Left lung (tissue), 10 donors: Measurements from ENCODE around the gene IGSF23. TPM values are rescaled to one million over a fixed set of nuclear protein-coding genes. Genes with fewer than 3 reads are reported as not detected.
A peak's percentile ranks its signal among the peaks of the same experiment; 100 is the strongest.
"Not testable (repeated sequence)": the region's sequence is repeated elsewhere in the genome, so short reads cannot be mapped to it uniquely, and the experiment has no call there.

ENCODE experiments used
- ATAC-seq: fragments of 200-7000 bp; cut with Tn5 transposase; one replicate; pipeline ENCODE4 v1.9.1; 2020; ENCODE audit warnings: moderate library complexity
- DNase-seq, 4 donors: peaks; one replicate each; pipeline ENCODE4 v3.0.0-alpha.2; 2013 to 2020
- H3K27ac ChIP-seq, 2 donors: fragments of 200-600 bp; sonication (generic) in 1 of 2; one replicate each; pipeline versions ENCODE4 v1.5.0 to v1.8.0; 2020 to 2021
- H3K27me3 ChIP-seq, 2 donors: fragments of 200-600 bp; sonication (generic) in 1 of 2; one replicate each; pipeline versions ENCODE4 v1.5.0 to v1.8.0; 2020 to 2021
- H3K36me3 ChIP-seq, 2 donors: fragments of 200-600 bp; sonication (generic) in 1 of 2; one replicate each; pipeline versions ENCODE4 v1.5.0 to v1.8.0; 2020 to 2021
- H3K4me1 ChIP-seq, 2 donors: fragments of 200-600 bp; one replicate each; pipeline ENCODE4 v1.8.0; 2021
- H3K4me3 ChIP-seq, 2 donors: fragments of 200-600 bp; sonication (generic) in 1 of 2; one replicate each; pipeline versions ENCODE4 v1.5.0 to v1.8.0; 2020 to 2021; ENCODE audit warnings: mild to moderate bottlenecking in 1 of 2
- H3K9me3 ChIP-seq, 2 donors: fragments of 200-600 bp; sonication (generic) in 1 of 2; one replicate each; pipeline versions ENCODE4 v1.5.0 to v1.8.0; 2020 to 2021
- intact Hi-C, 2 donors: fragments of 100-400 bp; cut with DNase I; formaldehyde crosslinking; loops; one replicate each; pipeline versions ENCODE4 v1.11.2 to v1.14.2; 2022
- polyA plus RNA-seq, 6 donors: library from polyadenylated mRNA; unstranded; fragments of 120-200 nt; gene quantifications; one replicate each; pipeline ENCODE4 v1.2.1, GENCODE V29; 2013; ENCODE audit not compliant: insufficient read length in 6 of 6
- total RNA-seq, 2 donors: library from RNA; stranded (reverse); fragmentation: NEBNext Ultra II Directional; extraction: Animal tissue kit (Norgen Biotek cat#: 25700); gene quantifications; one replicate each; pipeline ENCODE4 v1.2.1, GENCODE V29; 2021
- TF ChIP-seq, protein P1 (sequence below), 2 donors: fragments of 200-600 bp; sonication (generic) in 1 of 2; IDR thresholded peaks; one replicate each; pipeline versions ENCODE4 v1.5.0 to v1.8.0; 2021; ENCODE audit warnings: antibody characterized with exemption in 2 of 2
- donor health status: DM: no; HTN: yes; CAD: no.
- donor health status: DM: no; HTN: no; CAD: no.

The IGSF23 gene
- total and polyA plus RNA-seq, 8 donors = 0.17 to 0.18 TPM; not detected in 6

DNA sequence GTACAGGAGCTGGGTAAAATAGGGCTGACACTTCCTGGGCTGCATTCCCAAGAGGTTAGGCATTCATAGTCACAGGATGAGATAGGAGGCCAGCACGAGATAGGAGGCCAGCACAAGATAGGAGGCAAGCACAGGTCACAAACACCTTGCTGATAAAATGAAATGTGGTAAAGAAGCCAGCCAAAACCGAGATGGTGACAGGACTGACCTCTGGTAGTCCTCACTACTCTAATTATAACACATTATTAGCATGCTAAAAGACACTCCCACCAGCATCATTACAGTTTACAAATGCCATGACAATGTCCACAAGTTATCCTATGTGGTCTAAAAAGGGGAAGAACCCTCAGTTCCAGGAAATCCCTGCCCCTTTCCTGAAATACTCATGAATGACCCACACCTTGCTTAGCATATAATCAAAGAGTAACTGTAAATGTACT, 20.9 kb upstream of the IGSF23 start:
- no peaks in the 10 kb centered on the region for H3K9me3 ChIP-seq
- TF ChIP-seq, protein P1, sequence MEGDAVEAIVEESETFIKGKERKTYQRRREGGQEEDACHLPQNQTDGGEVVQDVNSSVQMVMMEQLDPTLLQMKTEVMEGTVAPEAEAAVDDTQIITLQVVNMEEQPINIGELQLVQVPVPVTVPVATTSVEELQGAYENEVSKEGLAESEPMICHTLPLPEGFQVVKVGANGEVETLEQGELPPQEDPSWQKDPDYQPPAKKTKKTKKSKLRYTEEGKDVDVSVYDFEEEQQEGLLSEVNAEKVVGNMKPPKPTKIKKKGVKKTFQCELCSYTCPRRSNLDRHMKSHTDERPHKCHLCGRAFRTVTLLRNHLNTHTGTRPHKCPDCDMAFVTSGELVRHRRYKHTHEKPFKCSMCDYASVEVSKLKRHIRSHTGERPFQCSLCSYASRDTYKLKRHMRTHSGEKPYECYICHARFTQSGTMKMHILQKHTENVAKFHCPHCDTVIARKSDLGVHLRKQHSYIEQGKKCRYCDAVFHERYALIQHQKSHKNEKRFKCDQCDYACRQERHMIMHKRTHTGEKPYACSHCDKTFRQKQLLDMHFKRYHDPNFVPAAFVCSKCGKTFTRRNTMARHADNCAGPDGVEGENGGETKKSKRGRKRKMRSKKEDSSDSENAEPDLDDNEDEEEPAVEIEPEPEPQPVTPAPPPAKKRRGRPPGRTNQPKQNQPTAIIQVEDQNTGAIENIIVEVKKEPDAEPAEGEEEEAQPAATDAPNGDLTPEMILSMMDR (IDR thresholded peaks at IDR 0.05) = no peak
- peak; percentile 25 for ATAC-seq
- H3K27ac ChIP-seq = no peak overlapping the region
- peaks cover 8 to 28% of the 10 kb centered on the region in 2 donors for H3K4me1 ChIP-seq
- DNase-seq = no peak
- no peak overlapping the region for H3K4me3 ChIP-seq
- intact Hi-C loops = no loop called here
- no peaks in the 10 kb centered on the region for H3K36me3 ChIP-seq
- H3K27me3 ChIP-seq = no peaks in the 10 kb centered on the region

DNA sequence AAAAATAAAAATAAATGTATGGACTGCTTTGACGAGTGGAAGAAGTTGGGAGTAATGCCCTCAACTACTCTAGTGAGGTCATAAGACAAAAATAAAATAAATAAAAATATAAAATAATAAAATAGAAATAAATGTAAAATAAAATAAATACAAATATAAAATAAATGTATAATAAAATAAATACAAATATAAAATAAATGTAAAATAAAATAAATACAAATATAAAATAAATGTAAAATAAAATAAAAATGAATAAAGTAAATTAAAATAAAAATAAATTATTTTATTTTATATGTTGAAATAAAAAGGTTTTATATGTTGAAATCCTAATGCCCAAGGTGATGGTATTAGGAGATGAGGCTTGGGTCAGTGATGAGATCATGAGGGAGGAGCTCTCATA, 20.1 kb upstream of the IGSF23 start:
- TF ChIP-seq, protein P1 (IDR thresholded peaks at IDR 0.05) = no peak
- ATAC-seq = no peak

GRCh38 chr19:44593866-44594266, 19.5 kb upstream of the IGSF23 start:
- H3K4me3 ChIP-seq, H3K27me3 ChIP-seq, H3K36me3 ChIP-seq, H3K9me3 ChIP-seq, ATAC-seq, DNase-seq, intact Hi-C loops, H3K27ac ChIP-seq: not testable (repeated sequence)
- peaks cover 5 to 14% of the 10 kb centered on the region in 2 donors for H3K4me1 ChIP-seq

More for the DNA sequence above, 20.1 kb upstream of the IGSF23 start:
- Histone ChIP-seq H3K9me3 (peaks cover 0 to under 1% of the 10 kb centered on the region in 2 donors), H3K27me3 (no peaks in the 10 kb centered on the region), H3K36me3 (no peaks in the 10 kb centered on the region), H3K27ac (no peak overlapping the region), H3K4me3 (no peak overlapping the region), H3K4me1 (peaks cover 8 to 20% of the 10 kb centered on the region in 2 donors)
- intact Hi-C loops = no loop called here
- no peak for DNase-seq

GRCh38 chr19:44596428-44597130, 16.8 kb upstream of the IGSF23 start:
- intact Hi-C loops = no loop called here
- DNase-seq (no peak), ATAC-seq (no peak)
- no peak overlapping the region for H3K27ac ChIP-seq
- no peak overlapping the region for H3K4me3 ChIP-seq
- no peaks in the 10 kb centered on the region for H3K27me3 ChIP-seq
- TF ChIP-seq, protein P1 (IDR thresholded peaks at IDR 0.05) = no peak
- H3K9me3 ChIP-seq = peaks cover 0 to 6% of the 10 kb centered on the region in 2 donors
- H3K4me1 ChIP-seq = peaks cover 5 to 9% of the 10 kb centered on the region in 2 donors
- H3K36me3 ChIP-seq = no peaks in the 10 kb centered on the region

DNA sequence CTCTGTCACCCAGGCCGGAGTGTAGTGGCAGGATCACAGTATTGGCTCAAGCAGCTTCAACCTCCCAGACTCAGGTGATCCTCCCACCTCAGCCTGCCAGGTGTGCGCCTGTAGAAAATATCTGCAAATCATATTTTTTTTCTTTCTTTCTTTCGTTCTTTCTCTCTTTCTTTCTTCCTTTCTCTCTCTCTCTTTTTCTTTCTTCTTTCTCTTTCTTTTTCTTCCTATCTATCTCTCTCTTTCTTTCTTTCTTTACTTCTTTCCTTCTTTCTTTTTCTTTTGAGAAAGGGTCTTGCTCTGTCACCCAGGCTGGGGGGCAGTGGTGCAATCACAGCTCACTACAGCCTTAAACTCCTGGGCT, 16.3 kb upstream of the IGSF23 start:
- Histone ChIP-seq H3K27ac (no peak overlapping the region), H3K9me3 (peaks cover 0 to 6% of the 10 kb centered on the region in 2 donors), H3K36me3 (no peaks in the 10 kb centered on the region), H3K27me3 (no peaks in the 10 kb centered on the region), H3K4me1 (peaks cover 5 to 9% of the 10 kb centered on the region in 2 donors), H3K4me3 (no peak overlapping the region)
- TF ChIP-seq, protein P1 (IDR thresholded peaks at IDR 0.05) = no peak
- ATAC-seq = no peak
- intact Hi-C loops = no loop called here
- DNase-seq = no peak

- intact Hi-C loops = no loop called here
- TF ChIP-seq, protein P1 (IDR thresholded peaks at IDR 0.05) = no peak
- no peak for DNase-seq
These were observed 15.0 kb upstream of the IGSF23 start for GRCh38 chr19:44598355-44598754.

More at GRCh38 chr19:44598355-44598754, 15.0 kb upstream of the IGSF23 start:
- H3K36me3 ChIP-seq = no peaks in the 10 kb centered on the region
- peaks cover 0 to 6% of the 10 kb centered on the region in 2 donors for H3K9me3 ChIP-seq
- no peak for ATAC-seq
- no peak overlapping the region for H3K27ac ChIP-seq
- H3K4me1 ChIP-seq = peaks cover 5 to 6% of the 10 kb centered on the region in 2 donors
- H3K27me3 ChIP-seq = no peaks in the 10 kb centered on the region
- no peak overlapping the region for H3K4me3 ChIP-seq
